HG03039 (cell line): ENCODE data around the gene RRAD.

Source experiments
- ATAC-seq: cut with Tn5 transposase; IDR thresholded peaks from one replicate; pipeline ENCODE4 v1.9.1; 2021; ENCODE audit warnings: mild to moderate bottlenecking, moderate library complexity; ENCODE audit not compliant: unreplicated experiment

Gene RRAD

GRCh38 chr16:66918803-66919568, 6.3 kb downstream of the RRAD start, which contains the start of gene CDH16:
TSS of gene CDH16 (minus strand) at chr16:66918885. CDS start at chr16:66918065, 820 bp downstream.
- no peak for ATAC-seq

DNA sequence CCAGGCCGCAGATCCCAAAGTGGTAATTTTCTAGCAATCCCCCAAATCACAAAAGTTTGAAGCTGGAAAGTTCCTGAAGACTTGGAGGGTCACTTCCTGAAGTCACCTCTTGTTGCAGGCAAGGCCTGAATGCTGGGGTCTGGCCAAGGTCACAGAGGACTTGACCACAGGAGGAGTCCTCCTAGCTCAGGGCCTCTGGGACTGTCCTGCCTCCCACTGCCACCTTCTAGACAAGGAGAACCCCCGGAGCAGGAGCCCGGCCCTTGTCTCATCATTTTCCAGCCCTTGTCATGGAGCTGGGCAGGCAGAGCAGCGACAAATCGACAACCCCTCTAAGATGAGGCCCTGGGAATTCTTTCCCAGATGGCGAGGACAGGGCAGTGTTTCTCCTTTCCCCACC, 7.0 kb downstream of the RRAD start:
- no peak for ATAC-seq

DNA sequence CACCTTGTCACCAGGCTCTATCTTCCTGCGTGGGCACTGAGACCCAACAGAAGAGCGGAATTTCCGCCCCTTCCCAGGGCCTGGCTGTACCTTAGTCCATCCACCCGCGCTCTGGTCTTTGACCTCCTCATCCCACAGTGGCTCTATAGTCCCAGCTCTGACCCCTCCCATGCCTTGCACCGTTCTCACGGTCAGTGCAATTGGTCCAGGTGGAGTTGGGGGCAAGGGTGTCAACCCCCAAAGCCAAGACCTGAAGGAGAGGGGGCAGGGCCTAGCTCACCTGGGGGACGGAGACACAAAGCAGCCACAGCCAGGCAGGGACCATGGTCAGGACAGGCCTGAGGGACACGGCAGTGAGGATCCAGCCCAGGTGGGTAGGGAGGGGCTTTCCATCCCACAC, 7.6 kb downstream of the RRAD start:
- no peak for ATAC-seq

DNA sequence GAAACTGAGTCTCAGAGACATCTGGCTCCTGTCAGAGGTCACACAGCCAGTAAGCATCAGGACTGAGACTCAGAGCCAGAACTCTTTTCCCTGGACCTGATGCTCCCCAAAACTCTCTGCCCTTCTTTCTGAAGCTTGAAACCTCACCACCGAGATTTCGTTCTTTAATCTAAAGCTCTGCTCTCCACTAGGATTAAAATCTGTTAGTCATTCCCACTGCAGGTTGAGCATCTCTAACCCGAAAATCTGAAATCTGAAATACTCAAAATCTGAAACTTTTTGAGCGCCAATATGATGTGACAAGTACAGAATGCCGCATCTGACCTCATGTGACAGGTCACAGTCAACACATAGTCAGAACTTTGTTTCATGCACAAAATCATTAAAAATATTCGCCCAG, 8.8 kb downstream of the RRAD start:
- no peak for ATAC-seq

GRCh38 chr16:66915041-66915440, 10.3 kb downstream of the RRAD start:
- no peak for ATAC-seq

GRCh38 chr16:66914541-66914940, 10.8 kb downstream of the RRAD start:
- ATAC-seq, result no peak

DNA sequence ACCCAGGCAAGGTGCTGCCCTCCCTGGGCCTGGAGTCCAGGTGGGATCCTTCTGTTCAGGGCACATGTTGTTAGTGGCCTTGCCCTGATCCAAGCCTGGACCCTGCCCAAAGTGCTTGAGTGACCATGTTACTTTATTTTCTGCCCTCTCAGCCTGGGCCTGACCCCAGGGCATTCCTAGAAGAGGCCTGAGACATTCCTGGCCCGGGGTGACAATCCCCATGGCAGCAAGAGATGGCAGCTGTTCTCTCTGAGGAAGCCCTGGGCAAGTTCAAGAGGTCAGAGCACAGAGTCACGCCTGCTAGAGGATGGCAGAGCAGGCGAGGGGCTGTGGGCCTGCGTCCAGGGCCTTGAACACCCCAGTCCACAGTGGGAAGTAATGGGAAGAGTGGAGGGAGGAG, 11.6 kb downstream of the RRAD start:
- no peak for ATAC-seq

GRCh38 chr16:66913081-66913480, 12.3 kb downstream of the RRAD start:
- ATAC-seq, result no peak

DNA sequence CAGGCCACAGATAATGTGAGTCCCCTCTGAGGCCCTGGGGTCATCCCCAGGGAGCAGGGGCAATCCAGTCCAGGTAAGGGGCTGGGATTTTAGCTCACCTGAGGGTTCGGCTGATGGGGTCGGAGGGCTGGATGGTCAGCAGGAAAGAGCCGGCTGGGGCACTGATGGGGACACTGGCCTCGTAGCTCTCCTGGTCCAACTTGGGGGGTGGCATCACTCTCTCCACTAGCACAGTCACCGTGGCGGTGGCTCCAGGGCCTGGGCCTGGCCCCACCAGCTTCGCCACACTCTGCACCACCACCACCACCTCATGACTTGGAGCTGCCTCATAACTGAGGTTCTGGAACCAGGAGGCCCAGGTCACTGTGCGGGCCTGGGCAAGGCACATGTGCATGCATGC, 13.5 kb downstream of the RRAD start:
- no peak for ATAC-seq

DNA sequence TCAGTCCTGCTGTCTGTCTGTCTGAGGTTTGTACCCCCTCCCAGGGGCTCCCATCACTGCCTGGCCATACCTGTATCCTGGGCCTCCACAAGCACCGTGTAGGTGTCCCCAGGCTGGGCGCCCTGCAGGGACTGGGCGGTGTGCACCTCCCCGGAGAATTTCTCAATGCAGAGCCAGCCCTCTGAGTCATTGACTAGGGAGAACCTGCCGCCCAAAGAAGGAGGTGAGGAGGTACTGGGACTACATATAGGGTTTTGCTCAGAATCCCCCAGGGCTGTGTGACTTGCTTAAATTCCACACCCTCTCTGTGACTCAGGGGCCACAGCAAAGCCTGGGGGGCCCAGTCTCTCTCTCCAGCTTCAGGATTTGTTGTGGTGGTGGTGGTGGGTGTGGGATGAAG, 14.2 kb downstream of the RRAD start:
- ATAC-seq, result no peak

- no peak for ATAC-seq
These were observed 15.0 kb downstream of the RRAD start for GRCh38 chr16:66910175-66910940.

- no peak for ATAC-seq
These were observed 16.4 kb downstream of the RRAD start for GRCh38 chr16:66908762-66909559.

DNA sequence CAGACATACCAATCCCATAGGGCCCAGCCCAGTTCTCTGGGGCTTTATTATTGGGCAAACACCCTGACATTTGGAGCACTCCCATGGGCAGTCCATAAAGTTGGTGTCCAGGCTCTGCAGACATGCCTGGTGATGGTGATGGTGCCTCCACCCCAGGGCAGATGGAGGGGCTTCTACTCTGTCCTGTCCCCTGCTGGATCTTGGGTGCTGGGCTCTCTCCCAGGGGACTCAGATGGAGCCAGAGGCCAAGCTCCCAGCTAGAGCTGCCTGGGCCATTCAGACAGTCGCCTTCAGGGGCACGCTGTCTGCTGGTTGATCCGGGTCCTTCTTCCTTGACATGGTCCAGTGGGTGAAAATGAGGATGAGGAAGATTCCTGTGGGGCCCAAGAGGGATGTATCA, 17.2 kb downstream of the RRAD start:
- no peak for ATAC-seq

- no peak for ATAC-seq
These were observed 18.2 kb downstream of the RRAD start for GRCh38 chr16:66906916-66907836.

DNA sequence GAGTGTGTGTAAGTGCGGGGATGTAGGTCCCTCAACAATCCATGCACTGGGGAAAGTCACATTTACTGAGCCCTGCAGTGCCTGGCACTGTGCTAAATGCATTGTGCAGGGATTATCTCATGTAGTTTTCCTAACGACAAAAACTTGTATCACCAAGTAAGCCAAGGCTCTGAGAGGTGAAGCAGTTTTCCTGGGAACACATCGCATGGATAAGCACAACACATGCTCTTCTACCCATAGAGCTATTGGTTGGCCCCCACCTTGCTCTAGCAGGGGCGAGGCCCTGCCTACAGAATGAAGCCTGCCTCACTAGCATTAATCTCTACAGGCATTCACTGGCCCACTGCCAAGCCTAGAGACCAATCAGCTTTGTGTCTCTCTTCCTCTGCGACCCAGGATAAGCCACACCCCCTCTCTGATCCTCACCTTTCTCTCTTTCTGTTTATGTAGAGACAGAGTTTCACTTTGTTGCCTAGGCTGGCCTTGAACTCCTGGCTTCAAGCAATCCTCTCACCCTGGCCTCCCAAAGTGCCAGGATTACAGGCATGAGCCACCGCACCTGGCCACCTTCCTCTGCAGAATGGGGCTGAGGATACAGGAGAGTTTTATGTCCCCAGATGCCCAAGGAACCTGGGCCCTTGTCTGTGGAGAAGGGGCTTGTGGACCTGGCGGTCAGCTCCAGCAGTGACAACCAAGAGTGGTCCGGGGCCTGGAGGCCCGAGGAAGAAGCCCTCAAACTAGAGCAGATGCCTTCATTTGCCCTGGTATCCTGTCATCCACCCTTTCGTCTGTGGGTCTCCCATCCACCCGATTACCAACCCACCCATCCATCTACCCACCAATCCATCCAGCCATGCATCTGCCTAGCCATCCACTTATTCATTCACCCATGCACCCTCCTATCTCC, 19.4 kb downstream of the RRAD start:
- ATAC-seq, result no peak

- ATAC-seq, result no peak
These were observed 20.3 kb downstream of the RRAD start for GRCh38 chr16:66904846-66905632.

DNA sequence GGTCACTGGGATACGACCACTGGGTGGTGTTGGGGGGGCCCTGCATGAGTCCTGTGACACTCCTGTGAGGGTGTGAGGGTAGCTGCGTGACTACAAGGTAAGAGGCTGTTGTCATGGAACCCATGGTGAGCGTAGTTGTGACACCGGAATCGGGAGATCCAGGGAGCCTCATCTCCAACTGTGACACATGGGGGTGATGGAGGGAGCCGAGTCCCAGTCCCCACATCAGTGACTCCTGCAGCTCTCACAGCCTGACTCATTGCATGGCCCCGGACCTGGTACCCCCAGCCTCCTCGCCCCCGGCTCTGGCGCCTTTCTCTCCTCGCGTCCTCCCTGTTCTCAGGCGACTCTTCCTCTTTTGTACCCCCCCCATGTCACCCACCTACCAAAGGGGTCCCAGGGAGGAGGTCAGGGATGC, 20.9 kb downstream of the RRAD start:
- no peak for ATAC-seq

DNA sequence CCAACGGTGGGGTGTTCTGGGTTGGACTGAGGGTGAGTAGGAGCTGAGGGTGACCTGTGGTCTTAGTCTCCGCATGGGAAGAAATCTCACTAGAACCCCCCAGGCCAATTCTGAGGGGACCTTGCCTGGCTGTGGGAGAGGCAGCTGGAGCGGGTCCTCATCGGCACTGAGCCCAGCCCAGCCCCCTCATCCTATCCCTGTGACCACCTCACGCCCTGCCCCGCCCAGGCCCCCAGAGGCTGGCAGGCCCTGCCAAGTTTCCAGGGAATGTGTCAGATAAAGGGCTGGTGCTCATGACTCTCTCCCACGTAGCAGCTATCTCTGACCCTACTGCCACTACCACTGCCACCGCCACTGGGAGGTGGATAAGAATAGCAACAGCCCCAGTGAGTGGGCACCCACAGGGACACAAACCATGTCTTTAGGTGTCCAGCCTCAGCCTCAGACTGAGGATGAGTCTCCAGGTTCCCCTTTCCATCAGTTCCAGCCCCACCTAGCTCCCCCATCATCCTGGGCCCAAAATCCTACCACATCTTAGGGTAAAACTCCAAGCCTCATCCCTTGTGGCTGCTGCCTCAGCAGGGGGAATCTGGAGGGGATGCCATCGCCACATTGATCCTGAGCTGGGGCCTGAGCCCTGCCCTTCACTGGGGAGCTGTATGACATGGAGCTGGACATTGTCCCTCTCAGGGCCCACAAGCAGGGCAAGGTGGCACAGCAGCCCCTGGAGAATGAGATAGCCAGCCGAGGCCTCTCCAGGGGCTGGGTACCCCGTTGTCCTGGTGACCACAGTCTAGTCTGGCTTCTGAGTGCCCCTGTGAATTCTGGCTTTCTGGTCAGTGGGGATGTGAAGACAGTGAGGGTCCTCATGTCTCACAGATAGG, 21.5 kb downstream of the RRAD start:
- no peak for ATAC-seq
